SK-N-SH treated with all-trans-retinoic acid at 6 μM for 48 hours (cell line): ENCODE data around the gene TTC21B.

Source experiments
- ATAC-seq: fragments of 200-7000 bp; cut with Tn5 transposase; 3 replicates; pipeline ENCODE4 v1.9.1; 2020; ENCODE audit warnings: mild to moderate bottlenecking, moderate library complexity
- ARNTL ChIP-seq: fragments of 450-650 bp; formaldehyde crosslinking; IDR thresholded peaks from 2 replicates; pipeline ENCODE4 v1.5.0; 2020; ENCODE audit warnings: low read depth, mild to moderate bottlenecking, moderate library complexity, borderline replicate concordance
- BACH2 ChIP-seq: fragments of 250-450 bp; sonication (Bioruptor Pico); IDR thresholded peaks from 2 replicates; pipeline ENCODE4 v1.9.0; 2021; ENCODE audit warnings: mild to moderate bottlenecking, borderline replicate concordance
- CSRNP3 ChIP-seq: fragments of 250-450 bp; sonication (Bioruptor Pico); IDR thresholded peaks from 2 replicates; pipeline ENCODE4 v1.5.1; 2021; ENCODE audit warnings: mild to moderate bottlenecking, moderate library complexity
- ESRRG ChIP-seq: fragments of 250-450 bp; sonication (Bioruptor Pico); IDR thresholded peaks from 2 replicates; pipeline ENCODE4 v1.6.1; 2021; ENCODE audit warnings: mild to moderate bottlenecking
- GLIS3 ChIP-seq: fragments of 250-450 bp; sonication (Bioruptor Pico); IDR thresholded peaks from 2 replicates; pipeline ENCODE4 v1.5.0; 2020; ENCODE audit warnings: mild to moderate bottlenecking, moderate library complexity
- ISL1 ChIP-seq: fragments of 250-450 bp; sonication (Bioruptor Pico); IDR thresholded peaks from 2 replicates; pipeline ENCODE4 v2.1.2; 2022; ENCODE audit warnings: mild to moderate bottlenecking, moderate library complexity
- OSR1 ChIP-seq: fragments of 250-450 bp; sonication (Bioruptor Pico); IDR thresholded peaks from 2 replicates; pipeline ENCODE4 v1.8.0; 2022; ENCODE audit warnings: moderate library complexity, mild to moderate bottlenecking, inconsistent platforms
- PATZ1 ChIP-seq: fragments of 250-450 bp; sonication (Bioruptor Pico); IDR thresholded peaks from 2 replicates; pipeline ENCODE4 v1.8.0; 2020; ENCODE audit warnings: mild to moderate bottlenecking, moderate library complexity, borderline replicate concordance
- RARB ChIP-seq: fragments of 250-450 bp; sonication (Bioruptor Pico); IDR thresholded peaks from 2 replicates; pipeline ENCODE4 v1.8.0; 2021; ENCODE audit warnings: mild to moderate bottlenecking, moderate library complexity
- SNAI2 ChIP-seq: fragments of 250-450 bp; sonication (Bioruptor Pico); IDR thresholded peaks from 2 replicates; pipeline ENCODE4 v1.5.0; 2020; ENCODE audit warnings: mild to moderate bottlenecking, moderate library complexity
- TCF4 ChIP-seq: fragments of 250-450 bp; sonication (Bioruptor Pico); IDR thresholded peaks from 2 replicates; pipeline ENCODE4 v1.8.0; 2021; ENCODE audit warnings: mild to moderate bottlenecking, moderate library complexity, borderline replicate concordance
- ZC3H10 ChIP-seq: fragments of 250-450 bp; sonication (Bioruptor Pico); IDR thresholded peaks from 2 replicates; pipeline ENCODE4 v1.5.1; 2021; ENCODE audit warnings: mild to moderate bottlenecking, moderate library complexity
- ZFP3 ChIP-seq: fragments of 250-450 bp; sonication (Bioruptor Pico); IDR thresholded peaks from 2 replicates; pipeline ENCODE4 v1.5.0; 2020; ENCODE audit warnings: mild to moderate bottlenecking, moderate library complexity
- ZFP30 ChIP-seq: fragments of 450-650 bp; formaldehyde crosslinking; IDR thresholded peaks from 2 replicates; pipeline ENCODE4 v1.5.0; 2022; ENCODE audit warnings: mild to moderate bottlenecking, moderate library complexity
- ZNF70 ChIP-seq: fragments of 450-650 bp; formaldehyde crosslinking; IDR thresholded peaks from 2 replicates; pipeline ENCODE4 v1.5.0; 2020; ENCODE audit warnings: mild to moderate bottlenecking, moderate library complexity
- ZNF8 ChIP-seq: fragments of 450-650 bp; formaldehyde crosslinking; IDR thresholded peaks from 2 replicates; pipeline ENCODE4 v1.5.0; 2020; ENCODE audit warnings: mild to moderate bottlenecking, moderate library complexity
- TF ChIP-seq, protein P1 (sequence below): fragments of 250-450 bp; sonication (Bioruptor Pico); IDR thresholded peaks from 2 replicates; pipeline ENCODE4 v1.5.1; 2020; ENCODE audit warnings: low read depth, mild to moderate bottlenecking, moderate library complexity
- TF ChIP-seq, protein P2 (sequence below): fragments of 250-450 bp; sonication (Bioruptor Pico); IDR thresholded peaks from 2 replicates; pipeline ENCODE4 v1.5.0; 2020; ENCODE audit warnings: mild to moderate bottlenecking, moderate library complexity

TTC21B gene

DNA sequence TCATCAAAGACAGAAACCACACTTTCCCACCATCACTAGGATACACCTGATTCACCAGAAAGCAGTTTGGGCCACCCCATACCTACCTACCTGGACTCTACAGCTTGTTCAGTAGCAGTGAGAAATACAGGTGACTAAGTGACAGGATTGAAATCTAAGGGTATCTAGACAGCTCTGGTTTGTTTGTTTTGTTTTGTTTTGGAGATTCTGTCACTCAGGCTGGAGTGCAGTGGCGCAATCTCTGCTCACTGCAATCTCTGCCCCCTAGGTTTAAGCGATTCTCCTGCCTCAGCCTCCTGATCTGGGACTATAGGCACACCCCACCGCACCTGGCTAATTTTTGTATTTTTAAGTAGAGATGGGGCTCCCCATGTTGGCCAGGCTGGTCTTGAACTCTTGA lies 3.1 kb downstream of the TTC21B start:
- no peak for ATAC-seq

DNA sequence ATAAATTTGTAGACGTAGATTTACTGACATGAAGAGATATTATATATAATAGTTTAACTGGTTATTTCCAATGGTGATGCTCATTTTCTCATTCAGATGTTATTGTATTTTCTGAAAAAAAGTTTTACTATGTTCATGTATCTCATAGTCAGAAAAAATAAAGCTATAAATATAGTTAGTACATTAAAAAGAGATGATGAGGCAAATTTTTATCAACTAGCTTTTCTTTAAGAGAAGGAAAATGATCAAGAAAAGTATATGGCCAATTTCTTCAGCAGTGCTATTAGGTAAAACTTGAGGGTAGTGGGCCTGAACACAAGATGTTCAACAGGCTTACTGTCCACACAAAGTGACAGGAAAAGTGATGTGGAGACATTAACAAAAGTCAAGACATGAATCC lies 11.7 kb downstream of the TTC21B start:
- TF ChIP-seq ZFP30 (CRISPR knock-in tag): no peak
- no peak for TF ChIP-seq ZNF8 (CRISPR knock-in tag)
- no peak for TF ChIP-seq GLIS3 (CRISPR knock-in tag)
- no peak for TF ChIP-seq SNAI2 (CRISPR knock-in tag)
- TF ChIP-seq ZNF70 (CRISPR knock-in tag): no peak
- TF ChIP-seq ZC3H10 (CRISPR knock-in tag): no peak
- no peak for TF ChIP-seq ESRRG (CRISPR knock-in tag)
- TF ChIP-seq CSRNP3 (CRISPR knock-in tag): no peak
- TF ChIP-seq, protein P1, sequence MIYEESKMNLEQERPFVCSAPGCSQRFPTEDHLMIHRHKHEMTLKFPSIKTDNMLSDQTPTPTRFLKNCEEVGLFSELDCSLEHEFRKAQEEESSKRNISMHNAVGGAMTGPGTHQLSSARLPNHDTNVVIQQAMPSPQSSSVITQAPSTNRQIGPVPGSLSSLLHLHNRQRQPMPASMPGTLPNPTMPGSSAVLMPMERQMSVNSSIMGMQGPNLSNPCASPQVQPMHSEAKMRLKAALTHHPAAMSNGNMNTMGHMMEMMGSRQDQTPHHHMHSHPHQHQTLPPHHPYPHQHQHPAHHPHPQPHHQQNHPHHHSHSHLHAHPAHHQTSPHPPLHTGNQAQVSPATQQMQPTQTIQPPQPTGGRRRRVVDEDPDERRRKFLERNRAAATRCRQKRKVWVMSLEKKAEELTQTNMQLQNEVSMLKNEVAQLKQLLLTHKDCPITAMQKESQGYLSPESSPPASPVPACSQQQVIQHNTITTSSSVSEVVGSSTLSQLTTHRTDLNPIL: no peak
- TF ChIP-seq PATZ1 (CRISPR knock-in tag): no peak
- no peak for TF ChIP-seq ISL1
- no peak for ATAC-seq

More for the DNA sequence above, 3.1 kb downstream of the TTC21B start:
- TF ChIP-seq ZFP3 (CRISPR knock-in tag): no peak
- no peak for TF ChIP-seq SNAI2 (CRISPR knock-in tag)
- TF ChIP-seq RARB (CRISPR knock-in tag): no peak
- TF ChIP-seq, protein P1: no peak
- TF ChIP-seq TCF4 (CRISPR knock-in tag): no peak
- TF ChIP-seq PATZ1 (CRISPR knock-in tag): no peak
- no peak for TF ChIP-seq CSRNP3 (CRISPR knock-in tag)
- TF ChIP-seq BACH2 (CRISPR knock-in tag): no peak
- no peak for TF ChIP-seq ZFP30 (CRISPR knock-in tag)
- TF ChIP-seq OSR1: no peak
- no peak for TF ChIP-seq ARNTL
- TF ChIP-seq, all 23 proteins: peak for 0

GRCh38 chr2:165938237-165938636 lies 15.3 kb downstream of the TTC21B start:
- no peak for ATAC-seq

More at GRCh38 chr2:165938237-165938636, 15.3 kb downstream of the TTC21B start:
- TF ChIP-seq, protein P2, sequence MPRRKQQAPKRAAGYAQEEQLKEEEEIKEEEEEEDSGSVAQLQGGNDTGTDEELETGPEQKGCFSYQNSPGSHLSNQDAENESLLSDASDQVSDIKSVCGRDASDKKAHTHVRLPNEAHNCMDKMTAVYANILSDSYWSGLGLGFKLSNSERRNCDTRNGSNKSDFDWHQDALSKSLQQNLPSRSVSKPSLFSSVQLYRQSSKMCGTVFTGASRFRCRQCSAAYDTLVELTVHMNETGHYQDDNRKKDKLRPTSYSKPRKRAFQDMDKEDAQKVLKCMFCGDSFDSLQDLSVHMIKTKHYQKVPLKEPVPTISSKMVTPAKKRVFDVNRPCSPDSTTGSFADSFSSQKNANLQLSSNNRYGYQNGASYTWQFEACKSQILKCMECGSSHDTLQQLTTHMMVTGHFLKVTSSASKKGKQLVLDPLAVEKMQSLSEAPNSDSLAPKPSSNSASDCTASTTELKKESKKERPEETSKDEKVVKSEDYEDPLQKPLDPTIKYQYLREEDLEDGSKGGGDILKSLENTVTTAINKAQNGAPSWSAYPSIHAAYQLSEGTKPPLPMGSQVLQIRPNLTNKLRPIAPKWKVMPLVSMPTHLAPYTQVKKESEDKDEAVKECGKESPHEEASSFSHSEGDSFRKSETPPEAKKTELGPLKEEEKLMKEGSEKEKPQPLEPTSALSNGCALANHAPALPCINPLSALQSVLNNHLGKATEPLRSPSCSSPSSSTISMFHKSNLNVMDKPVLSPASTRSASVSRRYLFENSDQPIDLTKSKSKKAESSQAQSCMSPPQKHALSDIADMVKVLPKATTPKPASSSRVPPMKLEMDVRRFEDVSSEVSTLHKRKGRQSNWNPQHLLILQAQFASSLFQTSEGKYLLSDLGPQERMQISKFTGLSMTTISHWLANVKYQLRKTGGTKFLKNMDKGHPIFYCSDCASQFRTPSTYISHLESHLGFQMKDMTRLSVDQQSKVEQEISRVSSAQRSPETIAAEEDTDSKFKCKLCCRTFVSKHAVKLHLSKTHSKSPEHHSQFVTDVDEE (CRISPR knock-in tag): no peak
